Measurements from ENCODE around the gene GDF11.

GDF11 gene

GRCh38 chr12:55723516-55724225 lies 19.3 kb upstream of the GDF11 start:
- DNase-seq (ENCODE audit: low spot score), result no peak

GRCh38 chr12:55724226-55724939 lies 18.5 kb upstream of the GDF11 start:
- DNase-seq (ENCODE audit: low spot score), result no peak

GRCh38 chr12:55724940-55725309 lies 18.0 kb upstream of the GDF11 start:
- DNase-seq (ENCODE audit: low spot score), result no peak

- no peak for DNase-seq (ENCODE audit: low spot score)
These were observed 17.4 kb upstream of the GDF11 start for GRCh38 chr12:55725556-55725955.

- no peak for DNase-seq (ENCODE audit: low spot score)
These were observed 16.0 kb upstream of the GDF11 start for GRCh38 chr12:55726971-55727370.

- DNase-seq (ENCODE audit: low spot score), result no peak
These were observed 15.2 kb upstream of the GDF11 start for GRCh38 chr12:55727643-55728185.

- DNase-seq (ENCODE audit: low spot score), result no peak
These were observed 14.6 kb upstream of the GDF11 start for GRCh38 chr12:55728186-55728938.

GRCh38 chr12:55728939-55729818 lies 13.7 kb upstream of the GDF11 start, which contains the start of gene CD63:
Gene CD63, minus strand, starts transcription at chr12:55729009. Its CDS starts 668 bp downstream, at chr12:55728341.
- DNase-seq (ENCODE audit: low spot score), result peak; percentile 97

GRCh38 chr12:55729819-55730818 lies 12.8 kb upstream of the GDF11 start:
- no peak for DNase-seq (ENCODE audit: low spot score)

- no peak for DNase-seq (ENCODE audit: low spot score)
These were observed 10.6 kb upstream of the GDF11 start for GRCh38 chr12:55732288-55732687.

GRCh38 chr12:55733021-55733555 lies 9.8 kb upstream of the GDF11 start:
- no peak for DNase-seq (ENCODE audit: low spot score)

GRCh38 chr12:55733858-55734257 lies 9.1 kb upstream of the GDF11 start:
- no peak for DNase-seq (ENCODE audit: low spot score)

GRCh38 chr12:55734595-55734994 lies 8.3 kb upstream of the GDF11 start:
- DNase-seq (ENCODE audit: low spot score), result no peak

GRCh38 chr12:55736076-55736475 lies 6.8 kb upstream of the GDF11 start:
- no peak for DNase-seq (ENCODE audit: low spot score)

- peak; percentile 74 for DNase-seq (ENCODE audit: low spot score)
These were observed 5.9 kb upstream of the GDF11 start for GRCh38 chr12:55736780-55737580.

- no peak for DNase-seq (ENCODE audit: low spot score)
These were observed 5.3 kb upstream of the GDF11 start for GRCh38 chr12:55737581-55738122.

GRCh38 chr12:55738123-55739024 lies 4.5 kb upstream of the GDF11 start:
- DNase-seq (ENCODE audit: low spot score), result peak; percentile 71

GRCh38 chr12:55739025-55739378 lies 3.9 kb upstream of the GDF11 start:
- DNase-seq (ENCODE audit: low spot score), result no peak
